Bronchial epithelial cell (primary cell): ENCODE data around the gene GHDC. TPM values are rescaled to one million over a fixed set of nuclear protein-coding genes. Genes with fewer than 3 reads are reported as not detected.

Experiments
- DNase-seq: peaks from one replicate; pipeline ENCODE4 v3.0.0-alpha.2; 2010; ENCODE audit warnings: low read depth
- FAIRE-seq: peaks from 2 replicates; lab custom pipeline; 2011; peaks lifted over from hg19 to GRCh38; lab: Jason Lieb, UNC
- H3K27me3 ChIP-seq: 2 replicates; pipeline ENCODE4 v1.5.1; 2011; ENCODE audit warnings: low read length; ENCODE audit not compliant: control insufficient read depth, insufficient read depth
- H3K36me3 ChIP-seq: 2 replicates; pipeline ENCODE4 v1.5.1; 2011; ENCODE audit warnings: low read length; ENCODE audit not compliant: control insufficient read depth, insufficient read depth
- H3K4me3 ChIP-seq: 2 replicates; pipeline ENCODE4 v1.5.1; 2011; ENCODE audit warnings: mild to moderate bottlenecking, low read depth, low read length, control low read depth
- total RNA-seq: library from RNA; depleted of rRNA; stranded (reverse); fragments of >200 nt; gene quantifications from 2 replicates; pipeline ENCODE4 v1.2.1, GENCODE V29; 2014
- TF ChIP-seq, protein P1 (sequence below): IDR thresholded peaks from 2 replicates; pipeline ENCODE4 v1.5.1; 2011; ENCODE audit warnings: mild to moderate bottlenecking, moderate library complexity, low read length, control low read depth, inconsistent platforms; ENCODE audit not compliant: insufficient read depth, severe bottlenecking

Gene GHDC
- total RNA-seq, 1 donor from 2014 or later, result 6.8 TPM

DNA sequence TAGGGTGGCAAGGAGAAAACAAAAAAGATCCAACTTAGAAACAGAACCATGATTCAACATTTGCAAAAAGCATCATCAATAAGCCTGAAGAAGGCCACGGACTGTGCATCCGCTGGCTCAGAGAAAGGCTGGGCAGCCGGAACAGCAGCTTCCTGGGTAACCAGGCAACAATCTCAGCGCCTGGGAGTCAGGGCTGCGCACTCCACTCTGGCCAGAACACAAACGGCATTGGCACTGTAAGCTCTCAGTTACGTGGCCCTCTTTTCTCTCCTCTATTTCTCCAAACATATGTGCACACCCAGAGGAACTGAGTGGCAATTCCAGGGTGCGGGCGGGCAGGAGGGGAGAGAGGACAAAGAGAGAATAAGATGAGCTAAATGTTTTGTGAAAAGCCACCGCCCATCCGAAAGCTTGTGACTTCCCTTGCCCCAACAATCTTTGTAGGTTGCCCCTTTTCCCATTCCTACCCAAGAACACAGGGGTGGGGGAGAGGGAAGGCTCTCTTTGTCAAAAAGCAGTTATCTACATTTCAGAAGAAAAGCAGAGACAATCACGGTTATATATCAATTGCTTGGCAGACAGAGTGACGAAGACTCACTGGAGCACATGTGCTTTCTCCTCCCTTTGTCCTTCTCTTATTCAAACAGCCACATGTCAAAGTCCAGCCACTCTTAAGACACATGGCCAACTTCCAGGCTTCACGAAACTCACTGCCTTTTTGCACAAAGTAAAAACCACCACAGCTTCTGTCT, 6.6 kb upstream of the GHDC start:
- TF ChIP-seq, protein P1, sequence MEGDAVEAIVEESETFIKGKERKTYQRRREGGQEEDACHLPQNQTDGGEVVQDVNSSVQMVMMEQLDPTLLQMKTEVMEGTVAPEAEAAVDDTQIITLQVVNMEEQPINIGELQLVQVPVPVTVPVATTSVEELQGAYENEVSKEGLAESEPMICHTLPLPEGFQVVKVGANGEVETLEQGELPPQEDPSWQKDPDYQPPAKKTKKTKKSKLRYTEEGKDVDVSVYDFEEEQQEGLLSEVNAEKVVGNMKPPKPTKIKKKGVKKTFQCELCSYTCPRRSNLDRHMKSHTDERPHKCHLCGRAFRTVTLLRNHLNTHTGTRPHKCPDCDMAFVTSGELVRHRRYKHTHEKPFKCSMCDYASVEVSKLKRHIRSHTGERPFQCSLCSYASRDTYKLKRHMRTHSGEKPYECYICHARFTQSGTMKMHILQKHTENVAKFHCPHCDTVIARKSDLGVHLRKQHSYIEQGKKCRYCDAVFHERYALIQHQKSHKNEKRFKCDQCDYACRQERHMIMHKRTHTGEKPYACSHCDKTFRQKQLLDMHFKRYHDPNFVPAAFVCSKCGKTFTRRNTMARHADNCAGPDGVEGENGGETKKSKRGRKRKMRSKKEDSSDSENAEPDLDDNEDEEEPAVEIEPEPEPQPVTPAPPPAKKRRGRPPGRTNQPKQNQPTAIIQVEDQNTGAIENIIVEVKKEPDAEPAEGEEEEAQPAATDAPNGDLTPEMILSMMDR, result no peak
- FAIRE-seq (no peak), DNase-seq (no peak)
- Histone ChIP-seq H3K4me3 (no peak overlapping the region), H3K27me3 (no peaks in the 10 kb centered on the region), H3K36me3 (peaks cover 4% of the 10 kb centered on the region)

DNA sequence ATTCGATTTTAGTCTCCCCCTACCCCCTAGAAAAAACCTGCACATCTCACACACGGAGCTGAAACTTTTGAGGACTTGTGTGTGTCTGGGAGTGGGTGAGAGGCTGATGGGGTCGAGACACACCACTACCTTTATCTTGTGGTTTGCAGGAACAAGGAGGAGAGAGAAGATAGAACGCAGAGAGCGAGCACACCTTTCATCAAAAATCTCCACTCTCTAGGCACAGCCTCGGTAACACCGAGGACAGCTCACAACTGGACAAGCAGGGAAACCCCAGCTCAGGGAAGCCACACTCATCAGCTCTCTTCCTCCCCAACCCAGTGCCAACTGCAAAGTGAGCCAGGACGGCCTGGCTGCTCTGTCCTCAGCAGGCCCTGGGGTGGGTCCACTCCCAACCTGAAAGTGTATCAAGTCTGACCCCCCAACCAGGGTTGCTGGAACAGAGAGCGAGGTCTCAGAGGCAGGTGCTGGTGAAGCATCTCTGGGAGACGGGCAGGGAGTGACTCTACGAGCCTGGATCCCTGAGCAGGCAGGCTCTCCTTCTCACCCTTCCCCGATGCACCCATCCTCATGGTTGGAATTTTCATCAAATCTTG, 5.2 kb upstream of the GHDC start:
- peaks cover 4% of the 10 kb centered on the region for H3K36me3 ChIP-seq
- no peak for FAIRE-seq
- H3K27me3 ChIP-seq, result no peaks in the 10 kb centered on the region
- no peak overlapping the region for H3K4me3 ChIP-seq
- TF ChIP-seq, protein P1, result no peak
- DNase-seq, result no peak

DNA sequence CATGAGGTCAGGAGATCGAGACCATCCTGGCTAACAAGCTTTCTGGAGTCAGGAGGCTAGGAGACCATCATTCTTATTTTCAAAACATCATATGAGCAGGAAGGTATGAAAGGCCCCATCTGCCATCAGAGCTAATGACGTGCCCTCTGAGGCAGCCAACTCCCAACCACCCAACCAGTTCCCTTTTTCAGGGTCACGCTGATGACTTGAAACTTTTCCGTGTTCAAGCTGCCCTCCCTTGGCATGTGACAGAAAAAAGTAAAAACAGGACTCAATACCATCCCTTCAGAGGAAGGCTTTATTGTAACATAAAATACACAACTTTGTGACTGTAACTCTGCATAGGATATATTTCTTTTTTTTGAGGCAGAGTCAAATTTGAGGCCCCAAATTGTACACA, 4.6 kb upstream of the GHDC start:
- FAIRE-seq, result no peak
- no peaks in the 10 kb centered on the region for H3K27me3 ChIP-seq
- peaks cover 2% of the 10 kb centered on the region for H3K36me3 ChIP-seq
- no peak overlapping the region for H3K4me3 ChIP-seq
- TF ChIP-seq, protein P1, result no peak
- DNase-seq, result no peak

DNA sequence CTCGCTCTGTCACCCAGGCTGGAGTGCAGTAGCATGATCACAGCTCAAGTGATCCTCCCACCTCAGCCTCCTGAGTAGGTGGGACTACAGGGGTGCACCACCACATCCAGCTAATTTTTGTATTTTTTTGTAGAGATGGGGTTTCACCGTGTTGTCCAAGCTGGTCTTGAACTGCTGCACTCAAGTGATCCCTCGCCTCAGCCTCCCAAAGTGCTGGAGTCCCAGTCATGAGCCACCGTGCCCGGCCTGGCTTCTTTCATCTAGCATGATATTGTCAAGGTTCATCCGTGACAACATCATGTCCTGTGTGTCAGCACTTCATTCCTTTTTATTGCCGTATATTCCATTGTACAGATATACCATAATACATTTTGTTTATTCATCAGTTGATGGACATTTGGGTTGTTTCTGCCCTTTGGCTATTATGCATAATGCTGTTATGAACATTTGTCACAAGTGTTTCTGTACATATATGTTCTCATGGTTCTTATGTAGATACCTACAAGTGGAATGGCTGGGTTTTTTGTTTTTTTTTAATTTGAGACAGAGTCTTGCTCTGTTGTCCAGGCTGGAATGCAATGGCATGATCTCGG, 3.4 kb upstream of the GHDC start:
- Histone ChIP-seq H3K27me3 (no peaks in the 10 kb centered on the region), H3K36me3 (peaks cover 1% of the 10 kb centered on the region), H3K4me3 (no peak overlapping the region)
- FAIRE-seq (no peak), DNase-seq (no peak)
- TF ChIP-seq, protein P1, result no peak

DNA sequence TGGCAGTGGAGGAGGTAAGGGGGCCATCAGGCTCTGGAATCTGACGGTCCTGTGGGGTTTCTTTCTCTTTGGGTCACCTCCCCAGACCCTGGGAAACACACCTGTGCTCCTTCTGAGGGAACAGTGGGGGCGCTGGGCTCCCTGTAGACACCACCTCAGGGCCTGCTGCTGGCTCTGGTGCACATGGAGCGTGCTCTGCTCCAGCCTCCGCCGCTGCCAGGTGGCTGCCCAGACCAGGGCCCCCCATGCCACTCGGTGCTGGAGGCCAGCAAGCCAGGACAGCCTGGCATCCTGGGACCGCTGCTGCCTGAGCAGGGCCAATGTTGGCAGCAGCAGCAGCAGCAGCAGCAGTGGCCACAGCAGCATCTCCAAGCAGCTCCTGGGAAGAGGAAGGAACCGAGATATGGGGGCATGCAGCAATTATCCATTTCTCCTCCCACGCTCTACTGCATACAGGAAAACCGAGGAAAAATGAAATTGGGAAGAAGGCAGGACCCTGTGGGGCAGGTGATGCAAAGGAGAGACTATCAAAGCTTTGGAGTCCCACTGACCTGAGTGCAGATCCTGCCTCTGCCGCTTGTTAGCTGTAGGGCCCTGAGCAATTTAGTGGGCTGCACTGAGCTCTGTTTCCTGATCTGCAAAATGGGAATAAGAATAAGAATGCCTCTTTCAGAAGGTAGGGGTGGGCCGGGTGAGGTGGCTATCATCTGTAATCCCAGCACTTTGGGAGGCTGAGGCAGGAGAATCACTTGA, 902 bp downstream of the GHDC start:
- DNase-seq, result no peak
- TF ChIP-seq, protein P1, result no peak
- Histone ChIP-seq H3K27me3 (no peaks in the 10 kb centered on the region), H3K36me3 (no peaks in the 10 kb centered on the region), H3K4me3 (no peak overlapping the region)
- no peak for FAIRE-seq
